Astrocyte (in vitro differentiated cells and primary cell): ENCODE measurements around the gene SYTL3.

ENCODE experiments used
- CTCF ChIP-seq: IDR thresholded peaks from 2 replicates; pipeline ENCODE4 v1.5.1; 2011; ENCODE audit warnings: low read depth, mild to moderate bottlenecking, inconsistent platforms, low read length, moderate library complexity; ENCODE audit not compliant: insufficient read depth
- EZH2 ChIP-seq: IDR thresholded peaks from 2 replicates; pipeline ENCODE4 v1.6.1; 2012; ENCODE audit warnings: mild to moderate bottlenecking, low read length, inconsistent platforms; ENCODE audit not compliant: insufficient read depth

DNA sequence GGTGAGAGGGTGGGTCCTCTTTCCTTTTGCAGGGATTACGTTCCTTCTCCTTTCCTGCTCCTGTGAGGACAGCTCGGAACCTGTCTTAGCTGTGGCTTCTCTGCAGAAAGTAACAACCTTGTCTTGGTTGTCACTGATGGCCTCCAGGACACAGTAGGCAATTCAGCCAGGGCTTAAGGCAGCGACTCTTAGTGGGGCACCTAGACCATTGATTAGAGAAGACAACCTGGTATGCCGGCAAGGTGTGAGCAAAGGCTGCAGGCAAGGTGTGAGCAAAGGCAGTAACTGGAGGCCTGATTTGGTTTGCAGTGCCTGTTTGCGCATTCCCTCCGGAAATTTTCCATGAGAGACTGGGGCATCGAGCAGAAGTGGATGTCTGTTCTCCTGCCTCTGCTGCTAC is 42.9 kb upstream of the SYTL3 start:
- no peak for TF ChIP-seq CTCF
- no peak for TF ChIP-seq EZH2
